ENCODE measurements around the gene PPARG.
"Not testable (repeated sequence)": the region's sequence is repeated elsewhere in the genome, so short reads cannot be mapped to it uniquely, and the experiment has no call there.

PPARG gene

DNA sequence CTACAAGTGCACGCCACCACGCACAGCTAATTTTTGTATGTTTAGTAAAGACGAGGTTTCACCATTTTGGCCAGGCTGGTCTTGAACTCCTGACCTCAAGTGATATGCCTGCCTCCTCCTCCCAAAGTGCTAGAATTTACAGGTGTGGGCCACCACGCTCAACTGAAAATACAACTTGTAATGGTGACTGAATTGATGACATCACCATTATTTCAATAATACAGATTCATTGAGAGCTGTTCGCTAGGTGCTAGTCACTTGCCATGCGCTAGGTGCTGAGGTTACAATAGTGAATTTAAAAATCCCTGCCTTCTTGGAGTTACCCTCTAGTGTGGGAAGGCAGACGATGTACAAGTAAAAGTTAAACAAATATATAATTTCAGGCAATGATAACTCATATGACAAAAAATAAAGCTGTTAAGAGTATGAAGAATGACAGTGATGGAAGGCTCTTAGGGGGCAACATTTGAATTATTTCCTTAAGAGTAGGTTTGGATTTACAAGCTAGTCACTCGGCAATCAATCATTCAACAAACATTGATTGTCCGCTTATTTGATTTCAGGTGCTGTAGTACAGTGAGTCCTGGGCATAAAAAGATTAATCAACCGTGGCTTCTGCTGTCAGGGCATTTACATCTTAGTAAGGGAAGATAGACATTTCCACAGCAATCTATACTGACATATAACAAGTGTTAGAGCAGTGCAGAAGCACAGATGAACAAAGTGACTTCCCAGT lies 9.1 kb upstream of the PPARG start:
- no peak for DNase-seq

DNA sequence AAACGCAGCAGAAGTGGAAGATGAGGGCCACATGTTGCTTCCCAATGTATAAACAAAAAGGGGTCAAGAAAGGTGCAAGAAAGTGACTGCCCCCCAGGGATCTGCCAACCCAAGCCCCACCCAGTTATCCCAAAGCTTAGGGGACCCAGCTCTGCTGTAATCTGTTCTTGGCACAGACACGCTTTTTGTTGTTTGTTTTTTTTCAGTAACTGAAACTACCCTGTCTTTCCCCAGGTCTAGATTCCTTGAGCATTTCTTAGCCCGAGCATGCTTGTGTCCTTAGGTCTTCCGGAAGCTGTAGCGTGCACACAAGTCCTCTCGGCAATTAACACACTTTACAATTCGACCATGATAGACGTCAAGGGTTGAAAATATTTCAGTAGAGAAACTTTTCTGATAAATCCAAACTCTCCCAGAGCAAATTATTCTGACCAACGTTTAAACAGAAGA lies 8.5 kb upstream of the PPARG start:
- no peak for DNase-seq

DNA sequence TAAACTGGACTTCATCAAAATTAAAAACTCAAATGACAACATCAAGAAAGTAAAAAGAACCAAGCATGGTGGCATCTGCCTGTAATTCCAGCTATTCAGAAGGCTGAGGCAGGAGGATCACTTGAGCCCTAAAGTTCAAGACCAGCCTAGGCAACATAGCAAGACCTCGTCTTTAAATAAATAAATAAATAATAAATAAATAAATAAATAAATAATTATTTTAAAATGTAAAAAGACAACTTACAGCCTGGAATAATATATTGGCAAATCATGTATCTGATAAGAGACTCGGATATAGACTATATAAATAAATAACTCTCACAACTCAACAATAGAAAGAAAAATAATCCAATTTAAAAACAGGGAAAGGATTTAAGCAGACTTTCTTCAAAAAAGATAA lies 4.3 kb upstream of the PPARG start:
- DNase-seq, result no peak

GRCh38 chr3:12285003-12285555 lies 3.8 kb upstream of the PPARG start:
- DNase-seq, result no peak

GRCh38 chr3:12285779-12286178 lies 3.1 kb upstream of the PPARG start:
- not testable (repeated sequence) for DNase-seq

GRCh38 chr3:12286504-12286903 lies 2.4 kb upstream of the PPARG start:
- no peak for DNase-seq

- DNase-seq, result peak in 1 of 2 experiments; percentile 1
These were observed 1.7 kb upstream of the PPARG start for GRCh38 chr3:12286927-12287726.

DNA sequence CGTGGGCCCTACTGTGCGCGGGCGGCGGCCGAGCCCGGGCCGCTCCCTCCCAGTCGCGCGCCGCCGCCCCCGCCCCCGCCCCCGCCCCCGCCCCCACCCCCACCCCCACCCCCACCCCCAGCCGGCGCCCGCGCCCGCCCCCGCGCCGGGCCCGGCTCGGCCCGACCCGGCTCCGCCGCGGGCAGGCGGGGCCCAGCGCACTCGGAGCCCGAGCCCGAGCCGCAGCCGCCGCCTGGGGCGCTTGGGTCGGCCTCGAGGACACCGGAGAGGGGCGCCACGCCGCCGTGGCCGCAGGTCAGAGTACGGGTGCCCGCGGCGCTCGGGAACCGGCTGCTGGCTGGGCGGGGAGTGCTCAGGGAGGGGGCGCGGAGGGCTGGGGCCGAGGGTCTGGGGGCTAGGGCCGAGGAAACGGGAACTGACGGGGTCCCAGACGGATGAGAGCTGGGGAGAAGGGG lies 1.1 kb upstream of the PPARG start:
- no peak for DNase-seq

DNA sequence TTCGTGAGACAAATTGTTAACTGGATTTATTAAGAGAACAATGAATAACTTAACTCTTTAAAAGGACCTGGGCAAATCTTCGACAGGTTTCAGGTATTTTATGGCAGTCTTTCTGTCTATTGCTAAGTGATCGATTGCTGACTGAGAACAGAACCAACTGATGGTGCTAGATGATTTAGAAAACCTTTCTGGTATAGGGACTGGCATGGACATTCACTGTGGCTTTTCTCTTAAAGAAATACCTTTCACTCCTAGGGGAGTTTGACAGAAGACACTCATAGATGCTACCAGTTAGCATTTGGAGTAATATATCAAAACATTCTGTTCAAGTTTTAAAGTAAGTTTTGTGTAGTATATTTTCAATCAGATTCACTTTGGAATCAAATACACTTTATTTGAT lies 654 bp downstream of the PPARG start:
- no peak for DNase-seq

DNA sequence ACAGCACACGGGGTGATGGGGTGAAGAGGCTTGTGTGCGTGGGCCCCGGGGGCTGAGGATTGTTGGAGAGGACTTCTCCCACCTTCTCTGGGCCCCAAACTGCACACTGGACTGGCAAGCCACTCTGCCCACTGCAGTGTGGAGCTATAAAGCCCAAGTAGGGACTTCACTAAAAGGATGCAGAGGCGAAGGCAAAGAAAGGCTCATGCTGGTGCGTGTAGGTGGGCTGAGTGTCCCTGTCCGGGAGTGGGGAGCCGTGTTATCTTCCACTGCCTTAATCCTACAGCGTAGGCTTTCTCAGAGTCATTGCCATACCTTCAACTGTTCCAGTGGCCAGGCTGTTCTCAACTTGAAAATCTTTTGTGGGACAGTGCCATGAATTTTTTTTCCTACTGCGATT lies 3.9 kb downstream of the PPARG start:
- no peak for DNase-seq

DNA sequence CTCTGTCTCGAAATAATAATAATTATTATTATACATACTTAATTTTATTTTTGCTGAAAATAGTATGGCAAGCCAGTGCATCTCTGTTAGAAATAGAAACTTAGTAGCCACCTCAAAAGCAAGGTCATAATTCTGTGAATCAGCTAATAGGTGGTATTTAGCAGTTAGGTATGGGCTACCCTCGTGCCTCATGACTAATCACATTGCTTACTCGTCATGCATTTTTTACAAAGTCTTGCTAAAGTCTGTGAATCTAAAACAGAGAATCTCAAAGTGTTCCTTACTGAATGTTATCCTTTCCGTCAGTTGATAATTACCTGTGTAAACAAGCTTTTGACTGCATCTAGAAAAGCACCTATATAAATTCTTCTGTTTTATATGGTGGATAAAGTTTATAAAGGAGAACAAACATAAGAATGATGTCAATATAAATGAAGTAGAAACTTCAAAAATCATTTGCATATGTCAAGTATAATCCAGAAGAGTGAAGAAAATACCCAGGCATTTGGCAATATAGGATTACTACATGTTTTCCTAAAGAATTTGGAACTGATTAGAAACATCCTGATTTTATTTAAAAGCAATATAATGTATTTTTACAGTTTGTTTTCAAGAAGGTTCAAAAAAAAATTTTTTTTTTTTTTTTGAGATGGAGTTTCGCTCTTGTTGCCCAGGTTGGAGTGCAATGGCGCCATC lies 6.2 kb downstream of the PPARG start:
- DNase-seq, result no peak

DNA sequence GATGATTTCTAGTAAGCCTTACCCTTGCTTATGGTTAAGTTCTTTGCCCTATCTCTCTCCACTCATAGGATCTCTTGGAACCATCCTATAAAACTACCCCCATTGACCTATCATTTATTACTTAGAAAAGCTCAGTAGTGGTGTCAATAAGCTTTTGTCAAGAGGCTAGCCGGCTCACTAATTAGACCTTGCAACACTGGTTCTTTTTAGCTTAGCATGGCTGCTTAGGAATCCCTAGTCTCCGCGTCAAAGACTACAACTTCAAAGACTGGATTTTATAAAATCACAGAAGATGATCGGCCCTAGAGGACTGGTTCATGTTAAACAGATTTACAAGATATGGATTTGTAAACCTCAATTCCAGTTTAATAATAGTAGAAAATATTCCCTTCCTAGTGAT lies 7.6 kb downstream of the PPARG start:
- DNase-seq, result no peak

DNA sequence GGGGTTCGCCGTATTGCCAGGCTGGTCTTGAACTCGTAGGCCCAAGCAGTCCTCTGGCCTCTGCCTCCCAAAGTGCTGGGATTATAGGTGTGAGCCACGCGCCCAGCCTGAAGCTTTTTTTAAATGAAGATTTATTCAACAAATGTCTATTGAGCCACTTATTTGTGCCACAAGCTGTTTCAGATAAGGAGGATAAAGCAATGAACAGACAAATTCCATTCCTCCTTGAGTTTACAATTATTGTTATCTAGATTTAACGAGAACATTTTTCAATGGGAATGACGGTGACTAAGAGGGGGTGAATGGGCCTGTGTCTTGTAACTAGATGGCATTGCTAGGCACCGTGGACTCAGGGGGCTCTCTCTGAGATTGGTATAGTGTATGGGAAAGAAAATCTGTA lies 10.2 kb downstream of the PPARG start:
- DNase-seq, result no peak

GRCh38 chr3:12300137-12300536 lies 11.3 kb downstream of the PPARG start:
- no peak for DNase-seq

- DNase-seq, result no peak
These were observed 12.2 kb downstream of the PPARG start for GRCh38 chr3:12301031-12301430.

GRCh38 chr3:12301513-12301912 lies 12.6 kb downstream of the PPARG start:
- DNase-seq, result no peak

DNA sequence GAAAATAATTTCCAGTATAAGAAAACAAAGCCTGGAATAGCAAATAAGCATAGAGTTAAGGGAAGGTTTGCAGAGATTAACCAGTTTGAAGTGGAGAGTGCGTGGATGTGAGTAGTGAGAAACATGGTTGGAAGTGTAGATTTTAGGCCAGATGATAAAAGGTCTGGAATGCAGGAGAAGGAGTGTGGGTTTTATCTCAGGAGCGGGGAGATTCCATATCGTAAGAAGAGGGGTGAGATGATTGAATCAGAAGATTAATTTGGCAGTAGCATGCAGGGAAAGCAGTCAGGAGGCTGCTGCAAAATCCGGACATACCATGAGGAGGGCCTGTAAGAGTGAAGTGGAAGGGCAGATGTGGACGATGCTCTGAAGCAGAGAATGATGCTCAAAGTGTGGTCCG lies 13.7 kb downstream of the PPARG start:
- DNase-seq, result no peak

DNA sequence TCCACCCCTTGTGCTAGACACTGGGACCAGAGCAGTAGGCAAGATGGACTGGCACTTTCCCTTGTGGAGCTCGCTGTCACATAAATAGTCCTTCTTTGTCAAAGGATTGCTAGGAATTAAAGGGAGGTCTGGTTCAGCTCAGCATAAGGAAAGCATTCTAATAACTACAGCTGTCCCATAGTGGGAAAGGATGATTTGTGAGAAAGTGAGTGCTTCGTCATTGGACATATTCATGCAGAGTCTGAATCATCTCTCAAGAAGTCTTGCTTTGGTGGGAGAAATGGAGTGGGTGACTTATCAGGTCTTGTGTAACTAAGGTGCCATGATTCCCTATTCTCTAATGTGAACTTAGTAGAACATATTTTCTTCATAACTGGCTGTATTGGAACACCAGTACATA lies 14.7 kb downstream of the PPARG start:
- no peak for DNase-seq

DNA sequence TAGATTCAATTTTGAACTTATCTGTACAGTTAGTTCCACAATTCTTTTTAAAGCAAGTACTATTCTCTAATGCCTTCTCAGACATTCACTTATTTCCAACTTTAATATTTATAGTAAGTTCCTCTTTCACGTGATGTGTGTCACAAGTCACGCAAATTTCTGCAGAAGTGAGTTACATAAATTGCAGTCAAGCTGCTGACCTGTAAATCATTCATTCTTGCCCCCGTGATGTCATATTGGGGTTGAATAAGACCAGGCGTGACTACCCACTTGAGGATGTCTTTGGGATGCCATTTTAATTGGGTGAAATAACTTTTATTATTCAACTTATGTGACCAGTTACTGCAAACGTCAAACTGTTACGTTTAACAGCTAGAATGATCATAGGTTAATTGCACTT lies 15.1 kb downstream of the PPARG start:
- DNase-seq, result no peak

GRCh38 chr3:12307136-12307535 lies 18.3 kb downstream of the PPARG start:
- DNase-seq, result no peak

DNA sequence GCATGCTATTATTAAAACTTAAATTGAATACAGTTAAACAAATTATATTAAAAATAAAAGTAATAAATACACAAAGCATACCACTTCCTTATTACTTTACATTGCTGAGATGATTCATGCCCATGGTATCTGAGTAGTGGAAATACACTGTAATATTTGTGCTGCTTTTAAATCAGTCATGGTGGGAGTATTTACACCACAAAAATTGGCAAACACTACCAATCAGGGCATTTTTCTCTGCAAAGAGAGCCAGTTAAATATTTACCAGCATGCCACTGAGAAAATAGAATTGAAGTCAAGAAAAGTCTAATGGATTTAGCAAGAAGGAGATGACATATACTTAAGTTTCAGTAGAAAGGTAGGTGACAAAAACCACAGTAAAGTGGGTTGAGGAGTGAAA lies 19.6 kb downstream of the PPARG start:
- DNase-seq, result no peak

- no peak for DNase-seq
These were observed 20.8 kb downstream of the PPARG start for GRCh38 chr3:12309716-12310115.

DNA sequence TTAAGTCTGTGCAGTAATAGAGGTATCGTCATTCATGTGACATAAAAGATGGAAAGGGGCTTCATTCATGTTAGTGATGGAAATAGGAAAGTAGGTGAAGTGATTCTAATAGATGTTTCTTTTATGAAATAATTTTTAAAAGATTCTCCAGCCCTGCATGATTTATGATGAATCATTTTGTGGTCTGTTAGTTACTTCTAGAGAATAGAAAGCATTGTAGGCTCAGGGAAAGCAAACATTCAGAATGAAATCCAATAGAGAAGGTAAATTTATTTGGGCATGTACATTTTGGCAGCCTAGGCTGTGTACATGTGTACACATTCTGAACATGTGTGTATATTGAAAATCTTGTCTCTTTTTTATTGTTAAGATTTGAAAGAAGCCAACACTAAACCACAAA lies 23.1 kb downstream of the PPARG start:
- no peak for DNase-seq
